Mesothelial cell of epicardium (in vitro differentiated cells): ENCODE results near the gene KAZN. TPM values are rescaled to one million over a fixed set of nuclear protein-coding genes. Genes with fewer than 3 reads are reported as not detected.

ENCODE experiments used
- DNase-seq, 2 experiments: peaks; one replicate each; pipeline ENCODE4 v3.0.0; 2021; ENCODE audit warnings: low spot score in 2 of 2; ENCODE audit not compliant: unreplicated experiment in 2 of 2
- H3K27ac Mint-ChIP-seq: 2 replicates; pipeline ENCODE4 v1.8.0; 2021; ENCODE audit warnings: mixed read lengths
- H3K27me3 Mint-ChIP-seq: 2 replicates; pipeline ENCODE4 v1.8.0; 2021; ENCODE audit warnings: low read depth, mixed read lengths
- H3K36me3 Mint-ChIP-seq: 2 replicates; pipeline ENCODE4 v1.8.0; 2021; ENCODE audit warnings: mixed read lengths
- H3K4me1 Mint-ChIP-seq: 2 replicates; pipeline ENCODE4 v1.8.0; 2021; ENCODE audit warnings: mixed read lengths
- H3K4me3 Mint-ChIP-seq: 2 replicates; pipeline ENCODE4 v1.8.0; 2021; ENCODE audit warnings: mild to moderate bottlenecking, moderate library complexity, mixed read lengths
- H3K9me3 Mint-ChIP-seq: 2 replicates; pipeline ENCODE4 v1.8.0; 2021; ENCODE audit warnings: mixed read lengths
- total RNA-seq: library from RNA; stranded (reverse); gene quantifications from 3 replicates; pipeline ENCODE4 v1.2.1, GENCODE V29; 2021
- TF ChIP-seq, protein P1 (sequence below): fragments of 200-600 bp; sonication (generic); IDR thresholded peaks from one replicate; pipeline ENCODE4 v1.5.0; 2021; ENCODE audit warnings: antibody characterized with exemption; ENCODE audit not compliant: unreplicated experiment

KAZN gene
- total RNA-seq, 1 donor from 2014 or later: 38.4 TPM

DNA sequence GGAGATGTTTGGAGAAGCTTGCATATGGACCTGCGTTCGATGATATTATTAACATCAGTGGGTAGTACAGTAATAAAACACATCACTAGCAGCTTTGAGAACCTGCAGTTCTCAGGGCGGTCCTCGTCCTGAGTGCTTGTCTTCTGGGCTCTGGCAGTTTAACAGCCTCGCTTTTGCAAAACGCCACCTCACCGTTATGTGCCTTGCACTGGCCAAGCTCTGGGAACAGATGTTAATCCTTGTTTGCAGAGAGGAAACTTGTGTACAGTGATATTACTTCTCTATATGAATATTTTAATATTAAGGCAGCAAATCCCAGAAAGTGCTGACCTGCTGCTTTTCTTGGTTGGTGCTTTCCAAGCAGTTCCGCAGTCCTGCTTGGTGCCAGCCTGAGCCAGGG, 387.7 kb downstream of the KAZN start:
- Mint-ChIP-seq H3K4me1 (peaks cover 10% of the 10 kb centered on the region), H3K4me3 (no peak overlapping the region), H3K27ac (no peak overlapping the region)

GRCh38 chr1:14987829-14988603, 389.5 kb downstream of the KAZN start:
- TF ChIP-seq, protein P1, sequence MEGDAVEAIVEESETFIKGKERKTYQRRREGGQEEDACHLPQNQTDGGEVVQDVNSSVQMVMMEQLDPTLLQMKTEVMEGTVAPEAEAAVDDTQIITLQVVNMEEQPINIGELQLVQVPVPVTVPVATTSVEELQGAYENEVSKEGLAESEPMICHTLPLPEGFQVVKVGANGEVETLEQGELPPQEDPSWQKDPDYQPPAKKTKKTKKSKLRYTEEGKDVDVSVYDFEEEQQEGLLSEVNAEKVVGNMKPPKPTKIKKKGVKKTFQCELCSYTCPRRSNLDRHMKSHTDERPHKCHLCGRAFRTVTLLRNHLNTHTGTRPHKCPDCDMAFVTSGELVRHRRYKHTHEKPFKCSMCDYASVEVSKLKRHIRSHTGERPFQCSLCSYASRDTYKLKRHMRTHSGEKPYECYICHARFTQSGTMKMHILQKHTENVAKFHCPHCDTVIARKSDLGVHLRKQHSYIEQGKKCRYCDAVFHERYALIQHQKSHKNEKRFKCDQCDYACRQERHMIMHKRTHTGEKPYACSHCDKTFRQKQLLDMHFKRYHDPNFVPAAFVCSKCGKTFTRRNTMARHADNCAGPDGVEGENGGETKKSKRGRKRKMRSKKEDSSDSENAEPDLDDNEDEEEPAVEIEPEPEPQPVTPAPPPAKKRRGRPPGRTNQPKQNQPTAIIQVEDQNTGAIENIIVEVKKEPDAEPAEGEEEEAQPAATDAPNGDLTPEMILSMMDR: no peak
- Mint-ChIP-seq H3K27ac (peak overlapping the region; percentile 67), H3K36me3 (no peaks in the 10 kb centered on the region), H3K4me1 (peaks cover 9% of the 10 kb centered on the region), H3K27me3 (no peaks in the 10 kb centered on the region), H3K9me3 (no peaks in the 10 kb centered on the region), H3K4me3 (no peak overlapping the region)
- no peak for DNase-seq

More for the DNA sequence above, 387.7 kb downstream of the KAZN start:
- no peak for DNase-seq
- no peaks in the 10 kb centered on the region for H3K36me3 Mint-ChIP-seq
- H3K9me3 Mint-ChIP-seq: no peaks in the 10 kb centered on the region
- TF ChIP-seq, protein P1: no peak
- H3K27me3 Mint-ChIP-seq: no peaks in the 10 kb centered on the region

GRCh38 chr1:14988636-14989035, 390.2 kb downstream of the KAZN start:
- Mint-ChIP-seq H3K9me3 (no peaks in the 10 kb centered on the region), H3K4me3 (no peak overlapping the region), H3K4me1 (peaks cover 9% of the 10 kb centered on the region), H3K27me3 (no peaks in the 10 kb centered on the region), H3K27ac (peak overlapping the region; percentile 47), H3K36me3 (no peaks in the 10 kb centered on the region)
- DNase-seq: no peak
- TF ChIP-seq, protein P1: no peak

DNA sequence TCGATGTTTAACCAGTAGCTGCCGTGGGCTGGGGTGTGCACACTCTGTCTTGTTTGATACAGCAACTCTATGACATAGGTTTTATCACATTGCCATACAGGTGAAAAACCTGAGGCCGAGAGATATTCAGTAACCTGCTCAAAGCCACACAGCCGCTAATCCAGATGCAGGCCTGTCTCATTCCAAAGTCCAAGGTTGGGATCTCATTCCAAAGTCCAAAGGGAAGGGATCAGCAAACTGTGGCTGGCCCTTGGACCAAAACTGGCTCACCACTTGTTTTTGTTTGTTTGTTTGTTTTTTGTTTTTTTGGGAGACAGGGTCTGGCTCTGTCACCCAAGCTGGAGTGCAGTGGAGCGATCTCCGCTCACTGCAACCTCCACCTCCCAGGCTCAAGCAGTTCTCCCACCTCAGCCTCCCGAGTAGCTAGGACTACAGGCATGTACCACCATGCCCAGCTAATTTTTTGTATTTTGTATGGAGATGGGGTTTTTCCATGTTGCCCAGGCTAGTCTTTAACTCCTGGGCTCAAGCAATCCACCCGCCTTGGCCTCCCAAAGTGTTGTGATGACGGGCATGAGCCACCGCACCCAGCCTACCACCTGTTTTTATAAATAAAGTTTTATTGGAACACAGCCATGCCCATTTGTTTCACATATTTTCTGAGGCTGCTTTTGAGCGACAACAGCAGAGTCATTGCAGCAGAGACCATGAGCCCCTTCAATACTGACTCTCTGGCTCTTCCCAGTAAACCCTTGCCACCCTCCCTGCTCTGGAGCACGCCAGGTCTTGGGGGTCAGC, 391.6 kb downstream of the KAZN start:
- no peak overlapping the region for H3K4me3 Mint-ChIP-seq
- no peaks in the 10 kb centered on the region for H3K36me3 Mint-ChIP-seq
- no peaks in the 10 kb centered on the region for H3K27me3 Mint-ChIP-seq
- H3K9me3 Mint-ChIP-seq: no peaks in the 10 kb centered on the region
- DNase-seq: no peak
- TF ChIP-seq, protein P1: no peak
- no peak overlapping the region for H3K27ac Mint-ChIP-seq
- H3K4me1 Mint-ChIP-seq: peaks cover 9% of the 10 kb centered on the region

DNA sequence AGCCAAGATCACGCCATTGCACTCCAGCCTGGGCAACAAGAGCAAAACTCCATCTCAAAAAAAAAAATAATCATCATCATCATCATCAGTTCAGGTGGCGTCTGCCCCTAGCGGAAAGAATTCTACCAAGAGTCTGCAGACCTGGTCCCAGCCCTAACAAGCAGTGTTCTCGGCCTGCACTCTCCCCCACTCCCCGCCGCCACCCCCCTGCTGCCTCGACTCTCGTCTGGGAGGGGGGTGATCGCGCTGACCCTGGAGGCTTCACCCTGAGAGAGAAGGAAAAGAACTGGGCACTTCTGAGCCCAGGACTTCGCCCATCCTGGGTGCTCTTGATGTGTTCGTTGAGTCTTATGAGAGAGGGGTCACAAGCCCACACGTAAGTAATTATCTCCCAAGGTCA, 394.9 kb downstream of the KAZN start:
- Mint-ChIP-seq H3K4me3 (no peak overlapping the region), H3K4me1 (peaks cover 11% of the 10 kb centered on the region), H3K9me3 (no peaks in the 10 kb centered on the region), H3K27me3 (no peaks in the 10 kb centered on the region), H3K27ac (no peak overlapping the region), H3K36me3 (no peaks in the 10 kb centered on the region)
- TF ChIP-seq, protein P1: no peak
- no peak for DNase-seq
